Activated CD8-positive, alpha-beta memory T cell treated with anti-CD3 and anti-CD28 coated beads, Interleukin-2, amount 50 U/mL, for 4 hours (primary cell): Measurements from ENCODE around the gene CD38.

Experiments used
- DNase-seq: peaks from one replicate; pipeline ENCODE4 v3.0.0-alpha.2; 2020

Gene CD38

DNA sequence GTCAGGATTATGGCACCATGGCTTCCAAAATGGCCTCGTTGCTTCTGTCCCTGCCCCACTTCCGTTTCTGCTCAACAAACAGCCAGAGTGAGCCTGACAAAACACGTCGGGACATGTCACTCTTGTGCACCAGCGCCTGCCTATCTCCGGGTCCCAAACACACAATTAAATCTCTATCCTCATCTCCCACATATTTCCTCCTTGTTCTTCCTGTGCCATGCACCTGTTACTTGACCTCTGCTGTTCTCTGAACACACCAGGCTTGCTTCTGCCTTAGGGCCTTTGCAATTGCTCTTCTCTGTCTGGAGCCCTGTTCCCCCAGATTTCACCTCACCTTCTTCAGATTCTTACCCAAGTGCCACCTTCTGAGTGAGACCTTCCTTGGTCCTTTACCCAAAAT is 12.7 kb upstream of the CD38 start:
- DNase-seq: no peak

DNA sequence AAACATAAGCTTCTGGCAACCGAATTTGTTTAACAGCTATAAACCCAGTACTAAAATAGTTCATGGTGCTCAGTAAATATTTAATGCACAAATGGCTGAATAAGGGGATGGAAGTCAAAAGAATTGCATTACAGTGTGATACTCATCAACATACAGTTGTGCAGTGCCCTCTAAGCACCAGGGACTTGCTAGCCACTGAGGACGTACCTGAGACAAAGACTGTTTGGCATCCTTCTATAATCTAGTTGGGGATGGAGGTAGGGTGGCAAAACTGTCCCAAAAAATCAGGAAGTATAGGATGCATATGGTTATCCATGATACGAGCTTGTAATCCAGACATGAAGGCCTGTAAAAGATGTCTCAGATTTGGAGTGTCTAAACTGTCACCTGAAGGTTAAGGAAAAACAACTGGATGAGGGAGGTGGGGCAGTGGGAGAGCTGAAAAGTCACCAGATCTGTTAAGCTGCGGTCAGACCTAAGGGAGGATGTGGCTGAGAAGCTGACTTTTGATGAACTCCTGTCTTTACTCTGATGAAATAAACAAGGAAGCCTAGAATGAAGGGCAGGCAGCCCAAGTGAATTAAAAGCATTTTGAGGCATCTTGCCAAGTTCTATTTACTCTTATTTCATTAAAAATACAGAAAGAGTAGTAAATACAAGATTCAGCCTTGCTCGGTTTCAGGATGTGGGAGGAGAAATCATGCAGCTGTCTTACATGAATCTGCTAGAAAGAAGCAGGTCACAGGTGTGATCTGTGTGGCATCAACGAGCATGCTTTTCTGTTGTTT is 12.0 kb upstream of the CD38 start:
- DNase-seq: peak; percentile 23

DNA sequence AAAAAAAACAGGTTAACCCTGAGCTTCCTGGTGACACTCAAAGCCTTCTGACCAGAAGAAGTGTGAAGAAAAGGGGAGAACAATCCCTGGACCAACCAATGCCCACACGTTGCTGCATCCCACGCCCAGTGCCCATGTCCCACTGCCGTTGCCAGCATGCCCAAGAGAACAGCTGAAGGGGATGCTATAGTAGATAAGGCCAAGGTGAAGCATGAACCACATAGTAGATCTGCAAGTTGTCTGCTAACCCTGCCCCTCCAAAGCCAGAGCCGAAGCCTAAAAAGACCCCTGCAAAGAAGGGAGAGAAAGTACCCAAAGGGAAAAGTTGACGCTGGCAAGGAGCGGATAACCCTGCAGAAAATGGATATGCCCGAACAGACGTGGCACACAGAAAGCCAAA is 11.3 kb upstream of the CD38 start:
- no peak for DNase-seq

DNA sequence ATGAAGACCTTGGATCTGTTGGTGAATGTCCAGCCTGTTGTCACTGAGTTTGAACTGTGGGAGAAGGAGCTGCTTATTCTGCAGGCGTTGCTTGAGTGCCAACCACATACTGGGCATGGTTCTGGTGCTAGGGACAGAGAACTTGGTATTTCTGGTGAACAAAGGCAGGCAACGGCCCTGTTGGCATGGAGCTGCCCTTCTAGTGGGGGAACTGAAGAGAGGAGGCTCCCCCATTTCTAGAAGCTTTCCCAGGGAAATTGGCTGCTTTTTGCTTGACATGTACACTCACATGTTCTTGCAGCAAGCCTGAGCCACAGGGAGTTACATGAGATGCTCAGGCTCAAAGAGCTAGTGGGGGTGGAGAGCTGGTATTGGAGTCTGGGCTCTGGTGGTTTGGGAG is 8.9 kb upstream of the CD38 start:
- no peak for DNase-seq

DNA sequence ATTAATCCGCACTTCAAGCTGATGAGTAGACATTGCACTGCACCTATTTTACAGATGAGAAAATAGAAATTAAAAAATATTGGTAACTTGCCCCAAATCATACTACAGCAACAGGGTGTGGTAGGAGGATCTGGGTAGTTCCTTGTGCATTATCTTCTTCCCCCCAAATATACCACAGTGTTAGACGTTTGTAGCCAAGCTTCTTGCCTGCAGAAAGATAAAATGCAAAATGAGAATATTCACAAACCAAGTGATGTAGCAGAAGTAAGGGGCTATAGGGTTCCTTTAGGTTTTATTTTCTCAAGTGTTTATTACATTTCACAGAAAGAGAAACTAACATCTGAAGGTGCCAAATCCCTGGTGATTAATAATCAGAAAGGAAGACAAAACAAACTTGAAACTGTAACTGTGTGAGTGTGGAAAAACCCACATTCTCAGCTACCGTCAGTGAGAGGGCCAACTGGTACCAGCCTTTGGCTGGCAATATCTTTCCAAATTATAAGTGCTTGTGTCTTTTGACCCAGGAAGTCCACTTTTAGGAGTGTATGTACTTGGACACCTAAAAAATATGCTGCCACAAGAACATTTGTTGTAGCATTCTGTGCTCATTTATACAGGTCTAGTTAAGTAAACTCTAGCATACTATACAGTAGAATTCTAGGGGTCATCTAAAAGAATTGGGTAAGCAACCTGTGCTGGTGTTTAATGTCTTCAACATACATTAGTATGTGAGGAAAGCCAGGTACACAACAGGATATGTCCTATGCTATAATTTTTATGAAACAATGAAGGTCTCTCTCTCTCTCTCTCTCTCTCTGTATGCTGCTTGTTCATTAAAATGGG is 6.7 kb upstream of the CD38 start:
- DNase-seq: no peak

DNA sequence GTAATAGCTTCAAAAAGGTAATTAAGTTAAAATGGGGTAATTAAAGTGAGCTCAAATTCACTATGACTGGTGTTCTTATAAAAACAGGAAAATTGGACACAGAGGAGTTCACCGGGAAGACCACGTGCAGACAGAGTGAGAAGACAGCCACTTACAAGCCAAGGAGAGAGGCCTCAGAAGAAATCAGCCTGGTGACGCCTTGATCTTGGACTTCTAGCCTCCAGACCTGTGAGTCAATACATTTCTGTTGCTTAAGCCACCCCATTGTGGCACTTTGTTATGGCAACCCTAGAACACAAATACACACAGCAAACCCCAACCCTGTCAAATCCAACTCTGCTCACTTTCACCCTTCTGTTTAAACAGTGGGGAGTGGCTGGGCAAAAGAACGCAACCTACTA is 4.1 kb upstream of the CD38 start:
- DNase-seq: no peak

DNA sequence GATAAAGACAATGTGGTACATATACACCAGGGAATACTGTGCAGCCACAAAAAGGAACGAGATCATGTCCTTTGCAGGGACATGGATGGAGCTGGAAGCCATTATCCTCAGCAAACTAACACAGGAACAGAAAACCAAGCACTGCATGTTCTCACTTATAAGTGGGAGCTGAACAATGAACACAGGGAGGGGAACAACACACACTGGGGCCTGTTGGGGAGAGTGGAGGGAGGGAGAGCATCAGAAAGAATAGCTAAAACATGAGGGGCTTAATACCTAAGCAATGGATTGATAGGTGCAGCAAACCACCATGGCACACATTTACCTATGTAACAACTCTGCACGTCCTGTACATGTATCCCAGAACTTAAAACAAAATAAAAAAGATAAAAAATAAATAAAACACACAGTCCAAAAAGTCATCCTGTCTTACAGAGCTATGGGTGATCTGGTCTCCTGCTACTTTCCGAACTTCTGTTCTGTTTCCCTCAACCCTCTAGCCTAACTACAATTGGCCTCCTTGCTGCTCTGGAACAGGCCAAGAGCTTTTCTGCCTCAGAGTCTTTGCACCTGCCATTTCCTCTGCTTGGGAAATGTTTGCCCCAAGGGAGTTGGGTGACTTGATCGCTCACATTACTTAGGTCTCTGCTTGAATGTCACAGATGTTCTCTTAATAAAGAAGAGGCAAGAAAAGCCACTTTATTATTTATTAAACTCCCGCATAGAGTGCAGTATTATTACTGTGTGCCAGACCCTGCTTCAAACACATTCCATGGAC is 1.1 kb upstream of the CD38 start:
- no peak for DNase-seq

DNA sequence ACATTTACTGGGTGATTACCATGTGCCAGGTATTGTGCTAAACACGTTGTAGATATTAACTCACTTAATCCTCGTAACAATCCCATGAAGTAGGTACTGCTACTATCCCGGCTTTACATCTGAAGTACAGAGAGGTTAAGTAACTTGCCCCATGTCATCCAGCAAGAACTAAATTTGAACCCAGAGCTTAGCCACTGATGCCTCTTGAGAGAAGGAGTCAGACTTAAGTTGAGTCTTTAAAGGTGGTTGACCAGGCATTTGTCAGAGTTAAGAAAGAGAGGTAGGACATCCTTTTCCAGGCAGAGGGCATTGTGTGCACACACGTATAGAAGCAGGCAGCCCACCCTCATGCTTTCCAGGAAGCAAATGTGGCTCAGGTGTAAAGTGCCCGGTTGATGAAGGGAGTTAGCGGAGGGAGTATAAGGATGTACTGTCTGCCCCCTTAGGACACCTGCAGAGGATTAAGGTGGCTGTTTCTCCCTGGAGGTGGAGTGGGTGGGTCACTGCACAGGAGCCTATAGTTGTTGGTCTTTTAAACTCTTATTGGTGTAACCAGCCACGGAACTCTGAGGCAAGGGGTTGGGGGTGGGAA is 335 bp upstream of the CD38 start:
- no peak for DNase-seq

DNA sequence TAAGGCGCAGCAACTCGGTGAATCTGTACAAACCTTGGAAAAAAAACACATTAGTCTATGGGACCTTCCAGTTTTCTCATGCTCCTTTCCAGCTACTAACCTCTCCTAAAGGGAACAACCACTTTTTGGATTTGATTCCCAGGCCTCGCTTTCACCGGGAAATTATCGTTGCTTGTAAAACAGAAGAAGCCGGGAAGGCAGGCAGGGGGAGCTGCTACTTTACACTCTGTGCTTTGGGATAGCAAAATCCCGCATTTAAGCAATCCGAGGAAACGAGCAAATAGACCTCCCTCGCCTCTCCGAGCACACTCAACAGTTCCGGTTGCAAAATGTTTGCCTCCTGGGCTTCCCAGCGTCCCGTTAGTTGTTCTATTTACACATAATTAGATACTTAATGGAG is 1.2 kb downstream of the CD38 start:
- no peak for DNase-seq

DNA sequence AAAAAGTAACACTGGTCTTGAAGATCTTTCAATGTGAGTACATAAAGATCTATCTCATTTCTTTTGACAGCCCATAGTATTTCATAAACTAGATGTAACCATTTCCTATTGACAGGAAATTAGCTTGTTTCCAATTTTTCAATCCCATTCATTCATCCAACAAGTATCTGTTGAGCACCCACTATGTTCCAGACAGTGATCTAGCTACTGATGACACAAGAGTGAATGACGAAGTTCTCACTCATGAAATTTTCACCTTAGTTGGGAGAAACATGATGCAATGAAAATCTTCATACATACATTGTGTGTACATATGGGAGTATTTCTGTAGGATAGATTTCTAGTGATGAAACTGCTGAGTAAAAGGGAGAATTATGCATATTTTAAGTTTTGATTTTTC is 1.7 kb downstream of the CD38 start:
- no peak for DNase-seq

DNA sequence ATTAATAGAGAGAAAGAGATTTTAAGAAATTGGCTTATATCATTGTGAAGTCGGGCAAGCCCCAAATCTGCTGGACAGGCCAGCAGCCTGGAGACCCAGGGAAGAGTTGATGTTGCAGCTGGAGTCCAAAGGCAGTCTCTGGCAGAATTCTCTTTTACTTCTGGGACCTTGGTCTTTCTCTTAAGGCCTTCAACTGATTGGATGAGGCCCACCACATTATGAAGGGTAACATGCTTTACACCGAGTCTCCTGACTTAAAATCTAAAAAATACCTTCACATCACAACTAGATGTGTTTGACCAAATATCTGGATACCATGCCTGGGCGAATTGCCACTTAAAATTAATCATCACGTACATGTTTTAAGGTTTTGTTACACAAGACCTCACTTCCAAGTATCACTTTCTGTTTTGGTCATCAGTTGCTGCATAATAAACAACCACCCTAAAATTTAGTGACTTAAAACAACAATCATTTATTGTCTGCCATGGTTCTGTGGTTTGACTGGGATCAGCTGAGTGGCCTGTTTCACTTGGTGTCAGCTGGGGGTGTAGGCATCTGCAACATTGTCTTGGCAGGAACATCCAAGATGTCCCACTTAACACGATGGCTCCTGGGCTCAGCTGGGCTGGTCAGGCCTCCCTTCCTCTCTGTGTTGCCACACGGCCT is 3.4 kb downstream of the CD38 start:
- DNase-seq: no peak

DNA sequence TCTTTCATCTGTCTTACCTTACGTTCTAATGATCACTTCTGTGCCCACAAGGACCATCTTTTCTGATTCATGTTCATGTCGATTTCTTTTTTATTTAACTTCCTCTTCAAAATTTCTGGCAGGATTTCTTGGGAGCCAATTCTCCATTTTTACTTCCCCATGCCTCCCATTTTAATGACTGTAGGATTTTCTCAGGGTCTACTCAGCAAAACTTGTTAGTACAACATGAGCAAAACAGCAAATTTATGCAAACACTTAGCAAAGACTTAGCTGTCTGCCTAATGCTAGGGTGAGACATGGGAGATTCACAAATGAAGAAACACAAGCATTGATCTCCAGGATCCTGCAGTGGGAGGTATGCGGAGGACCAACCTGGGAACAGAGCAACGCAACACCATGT is 5.5 kb downstream of the CD38 start:
- DNase-seq: no peak

DNA sequence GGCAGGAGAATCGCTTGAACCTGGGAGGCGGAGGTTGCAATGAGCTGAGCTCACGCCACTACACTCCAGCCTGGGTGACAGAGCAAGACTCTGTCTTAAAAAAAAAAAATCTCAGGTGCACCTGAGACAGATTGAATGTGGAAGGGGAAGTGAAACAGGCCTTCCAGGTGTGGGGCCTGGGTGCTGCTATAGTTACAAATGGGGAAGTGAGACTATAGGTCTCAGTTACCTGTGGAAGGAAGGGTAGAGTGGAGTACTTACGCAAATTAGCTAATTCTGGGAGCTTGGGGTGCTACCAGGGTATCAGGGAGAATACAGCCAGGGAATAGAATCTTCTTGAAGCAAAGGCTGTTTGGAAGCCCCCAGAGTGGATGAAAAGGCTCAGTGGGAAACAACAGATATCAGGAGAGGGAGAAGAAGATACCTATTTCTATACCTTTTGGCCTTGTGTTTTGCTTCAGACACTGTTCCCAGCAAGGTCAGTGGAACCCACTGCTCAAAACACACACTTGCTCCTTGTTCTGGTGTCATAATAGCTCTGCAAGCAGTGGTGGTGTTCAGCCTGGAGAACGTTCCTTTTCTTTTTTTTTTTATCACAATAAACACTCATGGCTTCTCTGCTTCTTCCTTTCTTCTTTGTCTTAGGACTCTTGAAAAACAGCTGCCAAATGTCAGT is 7.0 kb downstream of the CD38 start:
- no peak for DNase-seq

DNA sequence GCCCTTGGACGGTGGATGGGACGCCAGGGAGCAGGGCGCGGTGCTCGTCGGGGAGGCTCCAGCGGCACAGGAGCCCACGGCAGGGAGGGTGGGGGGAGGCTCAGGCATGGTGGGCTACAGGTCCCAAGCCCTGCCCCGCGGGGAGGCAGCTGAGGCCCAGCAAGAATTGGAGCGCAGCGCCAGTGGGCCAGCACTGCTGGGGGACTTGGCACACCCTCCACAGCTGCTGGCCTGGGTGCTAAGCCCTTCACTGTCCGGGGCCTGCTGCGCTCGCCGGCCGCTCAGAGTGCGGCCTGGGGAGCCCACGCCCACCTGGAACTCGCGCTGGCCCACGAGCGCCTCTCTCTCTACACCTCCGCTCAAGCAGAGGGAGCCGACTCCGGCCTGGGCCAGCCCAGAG is 8.6 kb downstream of the CD38 start:
- DNase-seq: no peak

DNA sequence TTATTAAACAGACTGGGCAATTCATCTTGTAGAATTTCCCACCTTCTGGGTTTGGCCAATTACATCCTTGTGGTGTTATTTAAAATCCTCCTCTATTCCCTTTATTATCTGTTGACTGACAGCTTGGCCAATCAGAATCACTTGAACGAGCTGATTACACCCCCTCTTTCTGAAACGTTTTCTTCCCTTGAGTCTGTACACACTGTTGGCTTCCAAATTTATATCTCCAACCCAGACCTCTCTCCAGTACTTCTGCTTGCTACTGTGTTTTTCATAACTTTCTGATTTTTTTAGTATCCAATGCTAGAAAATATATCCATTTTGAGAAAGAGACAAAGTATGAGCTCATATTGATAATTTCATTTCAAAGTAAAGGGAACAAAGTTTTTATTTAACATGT is 14.8 kb downstream of the CD38 start:
- no peak for DNase-seq

DNA sequence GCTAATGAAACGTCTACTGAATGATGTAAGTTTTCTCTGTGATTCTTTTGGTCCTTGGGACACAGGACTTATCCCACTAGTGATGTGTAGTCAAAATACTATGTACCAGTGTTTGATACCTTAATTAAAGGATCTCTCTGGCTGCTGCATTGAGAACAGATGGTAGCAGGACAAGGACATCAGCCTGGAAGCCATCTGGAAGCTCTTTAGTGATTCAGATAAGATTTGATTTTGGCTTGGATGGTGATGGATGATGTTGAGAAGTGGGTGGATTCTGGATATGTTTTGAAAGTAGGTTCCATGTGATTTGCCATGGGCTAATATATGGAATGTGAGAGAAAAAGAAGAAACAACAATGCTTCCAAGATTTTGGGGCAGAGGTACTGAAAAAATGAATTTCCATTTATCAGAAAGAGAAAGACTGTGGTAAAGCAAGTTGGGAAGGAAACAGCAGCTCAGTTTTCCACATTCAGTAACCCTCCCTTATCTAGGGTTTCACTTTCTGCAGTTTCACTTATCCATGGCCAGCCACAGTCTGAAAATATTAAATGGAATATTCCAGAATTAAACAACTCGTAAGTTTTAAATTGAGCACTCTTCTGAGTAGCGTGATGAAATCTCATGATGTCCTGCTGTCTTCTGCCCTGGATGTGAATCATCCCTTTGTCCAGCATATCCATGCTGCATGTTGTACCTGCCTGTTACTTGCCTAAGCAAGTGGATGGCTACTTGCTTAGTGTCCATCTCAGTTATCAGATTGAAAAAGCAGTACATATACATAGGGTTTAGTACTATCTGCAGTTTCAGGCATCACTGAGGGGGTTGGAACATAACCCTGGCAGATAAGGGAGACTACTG is 15.6 kb downstream of the CD38 start:
- no peak for DNase-seq

DNA sequence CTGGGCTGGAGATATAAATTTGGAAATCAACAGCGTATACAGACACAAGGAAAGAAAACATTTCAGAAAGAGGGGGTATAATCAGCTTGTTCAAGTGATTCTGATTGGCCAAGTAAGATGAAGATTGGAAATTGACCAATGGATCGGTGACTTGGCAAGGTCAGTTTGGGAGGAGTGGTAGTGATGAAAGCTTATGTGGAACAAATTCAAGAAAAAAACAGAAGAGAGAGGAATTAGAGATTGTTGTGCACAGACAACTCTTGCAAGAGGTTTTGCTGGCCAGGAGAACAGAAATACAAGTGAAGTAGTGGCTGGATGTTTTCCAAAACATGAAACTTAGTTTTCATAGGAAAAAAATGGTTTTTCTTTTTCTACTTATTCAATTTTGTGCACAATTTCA is 16.3 kb downstream of the CD38 start:
- DNase-seq: no peak

DNA sequence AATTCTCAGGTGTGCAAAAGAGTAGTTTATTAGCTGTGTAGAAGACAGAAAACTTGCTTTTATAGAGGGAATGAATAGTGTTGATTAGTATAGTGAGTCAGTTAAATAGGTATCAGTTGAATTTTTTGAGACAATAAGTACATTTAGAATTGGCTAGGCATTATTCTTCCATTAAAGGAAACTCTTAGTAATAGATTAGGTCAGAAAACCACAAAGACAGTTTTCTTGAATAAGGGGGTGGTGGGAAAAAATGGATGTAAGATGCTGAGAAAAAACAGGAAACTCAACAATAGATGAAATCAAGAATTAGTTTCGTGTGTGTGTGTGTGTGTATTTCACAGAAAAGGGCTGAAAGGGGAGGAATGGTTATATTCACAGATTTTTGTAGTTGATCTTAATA is 16.8 kb downstream of the CD38 start:
- DNase-seq: no peak

DNA sequence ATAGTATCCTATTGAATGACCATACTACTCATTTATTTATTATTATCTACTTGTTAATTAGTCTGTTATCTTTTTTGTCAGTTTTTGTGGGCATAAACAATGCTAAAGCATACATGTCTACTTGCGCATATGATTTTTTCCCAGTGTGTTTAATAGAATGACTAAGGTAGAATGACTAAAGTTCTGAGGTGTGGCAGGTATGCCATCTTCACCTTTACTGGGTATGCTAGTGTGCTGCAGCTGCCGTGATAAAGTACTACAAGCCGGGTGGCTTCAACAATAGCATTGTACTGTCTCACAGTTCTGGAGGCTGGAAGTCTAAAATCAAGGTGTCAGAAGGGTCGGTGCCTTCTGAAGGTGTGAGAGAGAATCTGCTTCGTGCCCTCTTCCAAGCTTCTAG is 19.2 kb downstream of the CD38 start:
- DNase-seq: no peak

DNA sequence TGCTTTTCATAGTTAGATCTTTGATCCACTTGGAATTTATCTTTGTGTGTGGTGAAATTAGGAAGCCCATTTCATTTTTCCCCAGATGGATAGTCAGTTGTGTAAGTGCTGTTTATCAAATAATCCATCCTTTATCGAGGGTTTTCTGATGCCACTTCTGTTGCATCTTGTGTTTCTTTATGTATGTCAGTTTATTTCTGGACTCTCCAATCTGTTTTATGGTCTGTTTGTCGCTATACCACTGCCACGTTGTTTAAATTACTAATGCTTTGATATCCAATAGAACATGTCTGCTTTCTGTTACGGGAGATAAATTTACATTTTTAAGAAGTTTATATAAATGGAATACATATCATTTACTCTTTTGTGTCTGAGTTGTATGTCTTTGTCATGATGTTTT is 21.0 kb downstream of the CD38 start:
- DNase-seq: no peak

DNA sequence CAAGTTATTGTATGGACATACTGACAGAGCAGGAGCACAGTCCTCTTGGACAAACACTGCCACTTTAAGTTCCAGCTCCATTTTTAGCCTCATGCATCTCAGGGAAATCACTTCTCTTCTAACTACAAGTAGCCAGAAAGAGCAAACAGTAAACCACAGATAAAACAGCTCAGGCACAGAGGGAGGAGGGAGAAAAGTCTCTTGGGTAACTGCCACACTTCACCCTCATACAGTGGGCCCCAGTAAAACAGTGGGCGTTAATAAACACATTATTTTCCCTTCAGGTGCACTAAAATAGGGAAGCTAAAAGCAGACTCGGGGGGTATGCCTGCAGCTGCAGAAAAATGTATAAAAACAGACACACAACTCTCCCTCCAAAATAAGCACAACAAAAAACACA is 21.6 kb downstream of the CD38 start:
- no peak for DNase-seq
